Stimulated activated CD4-positive, alpha-beta T cell treated with anti-CD3 and anti-CD28 coated beads, Interleukin-12 subunit alpha, Interleukin-12 subunit beta, amount 100 ng/mL, for 24 hours (primary cell): ENCODE data around the gene TRNP1.
"Not testable (repeated sequence)": the region's sequence is repeated elsewhere in the genome, so short reads cannot be mapped to it uniquely, and the experiment has no call there.

ENCODE experiments used
- DNase-seq, 2 experiments: peaks; one replicate each; pipeline ENCODE4 v3.0.0-alpha.2; 2020; ENCODE audit warnings: low read depth in 2 of 2

Gene TRNP1

DNA sequence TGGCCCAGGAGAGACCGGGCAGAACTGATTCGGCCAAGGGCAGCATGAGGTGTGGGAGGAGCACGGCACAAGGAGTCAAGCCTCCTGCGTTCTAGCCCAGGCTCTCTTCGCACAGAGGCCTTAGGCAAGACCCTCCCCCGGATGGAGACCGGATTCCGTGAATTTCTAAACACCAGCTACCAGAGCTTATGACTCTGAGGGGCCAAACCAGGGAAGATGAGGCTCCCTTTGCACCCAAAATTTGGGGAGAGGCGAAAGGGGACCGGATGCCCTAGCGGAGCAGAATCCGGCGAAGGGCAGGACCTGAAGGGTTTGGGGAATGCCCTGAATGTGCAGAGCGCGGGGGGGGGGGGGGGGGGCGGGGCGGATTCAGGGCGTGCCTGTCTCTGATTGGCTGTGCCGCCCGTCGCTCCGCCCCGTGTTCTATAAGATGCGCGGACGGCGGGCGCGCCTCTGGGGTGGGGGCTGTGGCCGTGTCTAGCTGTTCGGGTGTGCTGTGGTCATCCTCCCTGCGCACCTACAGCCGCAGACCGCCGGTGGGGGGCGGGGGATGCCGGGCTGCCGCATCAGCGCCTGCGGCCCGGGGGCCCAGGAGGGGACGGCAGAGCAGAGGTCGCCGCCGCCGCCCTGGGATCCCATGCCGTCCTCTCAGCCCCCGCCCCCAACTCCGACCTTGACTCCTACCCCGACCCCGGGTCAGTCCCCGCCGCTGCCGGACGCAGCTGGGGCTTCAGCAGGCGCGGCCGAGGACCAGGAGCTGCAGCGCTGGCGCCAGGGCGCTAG lies at the start of gene TRNP1:
TRNP1 (plus strand) TSS at position 456 of the 783 bp plus-strand sequence; CDS start at position 551, 95 bp downstream.
- peak; percentile 50 to 57 for DNase-seq

- DNase-seq: no peak
Measured at GRCh38 chr1:26945138-26945537, 48.4 kb upstream of the TRNP1 start.

- DNase-seq: no peak
Measured at GRCh38 chr1:26945728-26946127, 47.8 kb upstream of the TRNP1 start.

- DNase-seq: no peak
Measured at GRCh38 chr1:26946270-26946669, 47.2 kb upstream of the TRNP1 start.

GRCh38 chr1:26948725-26949057 lies 44.8 kb upstream of the TRNP1 start:
- DNase-seq: not testable (repeated sequence)

DNA sequence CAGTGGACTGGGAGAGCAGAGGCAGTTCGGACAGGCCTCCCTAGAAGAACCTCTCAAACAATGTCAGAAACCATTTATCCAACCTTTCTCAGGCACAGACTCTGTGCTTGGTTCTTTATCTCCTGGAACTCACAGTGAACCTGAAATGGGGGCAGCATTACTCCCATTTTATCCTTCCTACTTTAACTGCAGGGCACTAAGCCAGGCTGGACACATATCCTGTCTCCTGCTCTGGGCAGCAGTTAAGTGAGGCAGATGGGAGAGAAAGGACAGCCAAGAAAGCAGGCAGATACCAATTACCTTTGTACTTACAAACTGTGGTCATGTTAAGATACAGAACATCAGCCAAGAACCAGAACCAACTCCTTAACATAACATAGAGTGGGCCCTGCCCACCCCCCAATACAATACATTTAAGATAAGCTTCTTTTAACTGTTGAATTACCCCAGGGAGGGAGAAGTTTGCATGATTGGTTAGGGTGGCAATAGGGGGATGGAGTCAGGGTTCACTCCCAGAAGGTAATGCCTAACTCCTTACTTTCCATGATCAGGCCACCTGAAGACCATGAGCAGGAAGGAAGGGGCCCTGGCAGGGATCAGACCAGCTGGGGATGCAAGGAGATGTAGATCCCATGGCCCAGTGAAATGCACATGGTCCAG lies 44.1 kb upstream of the TRNP1 start:
- DNase-seq: no peak

GRCh38 chr1:26949926-26950319 lies 43.6 kb upstream of the TRNP1 start:
- DNase-seq: no peak

DNA sequence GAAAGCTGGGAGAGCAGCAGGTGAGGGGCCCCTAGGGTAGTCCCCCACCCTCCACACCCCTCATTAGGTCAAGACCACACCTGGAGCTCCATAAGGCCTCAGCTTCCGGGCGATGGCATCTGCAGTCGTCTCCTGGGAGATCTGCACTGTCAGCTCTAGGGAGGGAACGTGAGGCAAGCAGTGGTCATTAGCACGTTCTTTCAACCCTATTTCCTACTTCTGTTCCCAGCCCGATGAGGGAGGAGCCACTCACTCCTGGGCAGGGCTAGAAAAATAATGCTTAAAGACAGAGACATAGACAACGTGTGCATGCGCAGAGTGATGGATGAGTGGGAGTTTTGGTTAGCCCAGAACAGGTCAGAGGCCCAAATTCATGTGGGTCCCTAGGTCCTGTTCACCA lies 42.9 kb upstream of the TRNP1 start:
- DNase-seq: no peak

DNA sequence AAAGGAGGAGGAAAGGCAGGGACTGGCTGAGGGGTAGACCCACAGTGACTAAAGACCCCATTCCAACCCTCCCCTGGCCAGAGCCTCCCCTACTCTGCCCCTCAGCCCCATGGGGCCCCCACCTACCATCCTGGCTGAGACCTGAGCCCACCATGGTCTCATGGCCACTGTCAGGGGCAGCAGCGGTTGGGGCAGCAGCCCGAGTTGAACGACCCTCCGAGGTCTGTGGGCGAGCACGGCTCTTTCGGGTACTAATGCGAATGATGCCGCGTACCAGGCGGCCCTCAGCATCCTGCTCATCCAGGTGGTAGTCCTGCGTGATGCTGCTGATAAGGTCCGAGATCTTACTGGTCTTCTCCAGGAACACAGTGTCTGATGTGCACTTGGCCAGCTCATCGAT lies 42.3 kb upstream of the TRNP1 start:
- no peak for DNase-seq

- DNase-seq: no peak
Measured at GRCh38 chr1:26951821-26952497, 41.5 kb upstream of the TRNP1 start.

DNA sequence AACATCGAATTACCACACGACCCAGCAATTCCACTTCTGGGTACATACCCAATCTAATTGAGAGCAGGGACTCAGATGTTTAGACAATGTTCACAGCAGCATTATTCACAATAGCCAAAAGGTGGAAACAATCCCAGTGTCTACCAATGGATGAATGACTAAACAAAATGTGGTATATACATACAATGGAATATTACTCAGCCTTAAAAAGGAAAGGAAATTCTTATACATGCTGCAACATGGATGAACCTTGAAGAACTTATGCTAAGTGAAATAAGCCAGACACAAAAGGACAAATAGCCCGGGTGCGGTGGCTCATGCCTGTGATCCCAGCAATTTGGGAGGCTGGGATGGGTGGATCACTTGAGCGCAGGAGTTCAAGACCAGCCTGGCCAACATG lies 40.1 kb upstream of the TRNP1 start:
- no peak for DNase-seq

DNA sequence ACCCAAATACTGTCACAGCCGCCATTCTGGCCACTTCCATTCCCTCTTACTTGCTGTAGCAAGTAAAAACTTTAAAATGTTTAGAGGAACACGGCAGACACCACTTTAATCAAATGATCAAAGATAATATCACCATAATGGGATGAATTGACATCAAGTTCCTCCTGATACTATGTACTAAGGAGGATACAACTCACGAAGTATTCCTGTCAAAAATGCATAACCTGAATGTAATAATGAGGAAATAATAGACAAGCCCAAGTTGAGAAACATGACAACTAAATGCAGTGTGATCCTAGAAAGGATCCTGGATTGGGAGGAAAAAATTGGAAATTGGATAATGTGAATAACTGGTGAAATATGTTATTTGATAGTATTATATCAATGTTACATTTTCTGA lies 37.2 kb upstream of the TRNP1 start:
- DNase-seq: no peak

- no peak for DNase-seq
Measured at GRCh38 chr1:26957306-26957705, 36.2 kb upstream of the TRNP1 start.

DNA sequence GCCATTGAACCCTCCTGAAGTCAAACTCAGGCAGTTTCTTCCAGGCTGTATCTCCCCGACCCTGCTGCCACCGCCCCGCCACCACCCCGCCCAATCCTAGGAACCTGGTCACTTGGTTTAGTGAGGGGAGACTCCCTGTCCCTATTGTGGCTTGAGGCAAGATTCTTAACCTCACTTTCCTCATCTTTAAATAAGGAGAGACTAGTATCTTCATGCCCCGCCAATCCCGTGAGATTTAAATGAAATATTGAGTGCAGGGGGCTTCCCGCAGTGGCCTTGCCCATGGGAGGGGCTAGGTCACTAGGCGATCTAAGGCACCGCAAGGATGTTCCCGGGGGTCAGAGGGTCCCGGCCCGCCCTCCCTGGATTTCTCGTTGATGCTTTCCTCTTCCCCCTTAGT lies 34.2 kb upstream of the TRNP1 start:
- DNase-seq: no peak

- no peak for DNase-seq
Measured at GRCh38 chr1:26959722-26960624, 33.5 kb upstream of the TRNP1 start, which contains the start of gene KDF1. Gene KDF1, minus strand, starts transcription at chr1:26960468. Its CDS starts 8,088 bp downstream, at chr1:26952380.

- DNase-seq: no peak
Measured at GRCh38 chr1:26960625-26960966, 32.9 kb upstream of the TRNP1 start.

DNA sequence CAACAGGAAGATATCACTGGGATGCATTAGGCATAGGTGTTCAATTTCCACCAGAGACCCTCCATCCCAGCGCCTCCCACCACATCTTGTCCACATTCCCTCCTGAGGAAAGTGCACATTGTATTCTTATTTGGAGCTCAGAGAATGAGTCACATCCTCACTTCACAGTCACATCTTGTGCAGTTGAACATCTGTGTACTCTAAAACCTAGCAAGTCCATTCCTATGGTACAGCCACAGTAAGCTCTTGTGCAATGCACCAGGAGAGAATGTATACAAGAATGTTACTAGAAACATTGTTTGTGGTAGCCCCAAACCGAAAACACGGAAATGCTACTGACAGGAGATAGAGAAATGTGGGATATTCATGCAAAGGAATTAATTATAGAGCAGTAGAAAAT lies 31.7 kb upstream of the TRNP1 start:
- no peak for DNase-seq

DNA sequence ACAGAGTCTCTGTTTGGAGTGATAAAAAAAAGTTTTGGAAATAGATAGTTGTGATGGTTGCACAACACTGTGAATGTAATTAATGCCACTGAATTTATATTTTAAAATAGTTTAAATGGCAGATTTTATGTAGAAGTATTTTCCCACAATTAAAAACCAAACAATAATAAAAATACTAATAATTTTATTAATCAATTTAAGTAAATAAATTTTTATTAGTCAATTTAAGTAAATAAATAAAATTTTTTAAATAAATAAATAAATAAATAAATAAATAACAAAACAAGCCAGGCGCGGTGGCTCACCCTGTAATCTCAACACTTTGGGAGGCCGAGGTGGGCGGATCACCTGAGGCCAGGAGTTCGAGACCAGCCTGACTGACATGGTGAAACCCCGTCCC lies 28.3 kb upstream of the TRNP1 start:
- no peak for DNase-seq

GRCh38 chr1:26965628-26966027 lies 27.9 kb upstream of the TRNP1 start:
- DNase-seq: no peak

DNA sequence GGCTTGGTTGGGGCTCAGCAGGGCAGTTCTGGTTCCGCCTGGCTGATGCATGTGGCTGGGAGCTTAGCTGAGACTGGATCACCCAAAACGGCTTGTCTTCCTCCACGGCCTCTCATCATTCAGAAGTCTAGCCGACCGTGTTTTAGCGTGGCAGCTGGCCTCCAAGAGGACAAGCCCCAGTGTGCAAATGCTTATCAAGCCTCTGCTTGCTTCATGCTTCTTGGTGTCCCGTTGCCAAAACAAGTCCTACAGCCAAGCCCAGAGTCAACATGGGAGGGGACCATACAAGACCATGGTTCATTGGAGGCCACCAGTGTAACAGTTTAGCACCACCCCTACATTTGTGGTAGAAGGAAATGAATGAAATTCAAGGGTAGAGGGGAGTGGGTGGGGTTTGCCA lies 22.7 kb upstream of the TRNP1 start:
- DNase-seq: no peak

DNA sequence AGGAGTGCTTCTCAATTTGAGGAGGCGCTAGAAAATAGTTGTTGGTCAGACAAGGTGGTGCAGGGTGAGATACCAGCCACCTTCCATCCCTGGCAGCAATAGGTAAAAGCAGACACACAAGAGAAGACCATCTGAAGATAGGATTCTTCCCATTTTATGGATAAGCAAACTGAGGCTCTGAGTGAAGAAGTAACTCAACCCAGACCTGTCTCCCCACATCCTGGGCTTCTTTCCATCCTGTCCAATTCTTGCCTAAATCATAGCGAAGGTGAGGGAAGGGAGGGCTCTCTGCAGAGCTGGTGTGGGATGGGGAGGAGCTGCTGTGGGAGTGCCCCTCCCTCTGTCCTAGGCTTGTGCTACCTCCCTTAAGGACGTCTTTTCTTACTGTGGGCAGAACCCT lies 21.9 kb upstream of the TRNP1 start:
- no peak for DNase-seq

DNA sequence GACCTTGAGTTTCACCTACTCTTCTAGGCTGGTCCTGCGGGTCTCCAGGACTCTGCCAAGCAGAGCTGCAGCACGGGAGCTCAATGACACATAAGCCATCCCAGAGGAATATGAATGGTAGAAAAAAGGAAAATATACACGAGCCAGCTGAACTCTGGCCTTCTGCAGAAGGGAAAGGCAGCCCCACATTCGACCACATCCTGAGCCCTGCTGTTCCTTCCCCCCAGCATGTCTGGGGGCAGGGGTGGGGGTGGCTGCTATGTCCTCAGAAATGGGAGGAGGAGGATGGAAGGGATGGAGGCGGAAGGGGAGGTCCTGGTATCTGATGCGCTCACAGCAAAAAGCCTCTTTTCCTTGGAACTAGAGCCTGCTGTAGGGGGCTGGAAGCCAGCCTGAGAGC lies 21.1 kb upstream of the TRNP1 start:
- DNase-seq: no peak
